GM12872 (cell line): ENCODE data around the gene TXNRD1.
A peak's percentile ranks its signal among the peaks of the same experiment; 100 is the strongest.

Experiments
- TF ChIP-seq, protein P1 (sequence below): IDR thresholded peaks from 3 replicates; pipeline ENCODE4 v1.5.1; 2011; ENCODE audit warnings: low read depth, mild to moderate bottlenecking, low read length, moderate library complexity; ENCODE audit not compliant: insufficient read depth

Gene TXNRD1

DNA sequence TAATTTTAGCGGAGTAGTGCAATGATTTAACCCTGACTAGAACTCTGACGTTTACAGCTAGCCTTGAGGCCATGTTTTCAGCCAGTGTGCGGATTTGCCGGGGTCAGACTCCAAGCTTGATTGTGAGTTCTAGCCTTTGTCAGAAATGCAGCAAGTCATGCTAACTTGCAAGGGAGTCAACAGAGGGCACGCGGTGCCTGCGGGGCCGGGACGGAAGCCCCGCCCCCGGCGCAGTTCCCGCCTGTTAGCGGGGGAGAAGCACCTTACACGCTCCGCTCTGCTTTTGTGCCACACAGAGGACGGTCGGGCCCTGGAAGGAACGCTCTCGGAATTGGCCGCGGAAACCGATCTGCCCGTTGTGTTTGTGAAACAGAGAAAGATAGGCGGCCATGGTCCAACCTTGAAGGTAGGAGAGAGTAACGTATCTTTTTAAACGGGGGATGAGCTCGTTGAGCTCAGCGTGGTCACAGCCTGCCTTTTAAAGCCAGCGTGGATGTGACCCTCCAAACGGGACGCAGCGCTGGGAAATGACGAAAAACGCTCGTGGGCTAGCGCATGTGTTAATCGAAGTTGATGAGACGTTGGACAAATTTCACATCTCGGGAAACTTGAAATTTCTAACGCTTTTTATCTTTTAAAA, 73.2 kb downstream of the TXNRD1 start:
- TF ChIP-seq, protein P1, sequence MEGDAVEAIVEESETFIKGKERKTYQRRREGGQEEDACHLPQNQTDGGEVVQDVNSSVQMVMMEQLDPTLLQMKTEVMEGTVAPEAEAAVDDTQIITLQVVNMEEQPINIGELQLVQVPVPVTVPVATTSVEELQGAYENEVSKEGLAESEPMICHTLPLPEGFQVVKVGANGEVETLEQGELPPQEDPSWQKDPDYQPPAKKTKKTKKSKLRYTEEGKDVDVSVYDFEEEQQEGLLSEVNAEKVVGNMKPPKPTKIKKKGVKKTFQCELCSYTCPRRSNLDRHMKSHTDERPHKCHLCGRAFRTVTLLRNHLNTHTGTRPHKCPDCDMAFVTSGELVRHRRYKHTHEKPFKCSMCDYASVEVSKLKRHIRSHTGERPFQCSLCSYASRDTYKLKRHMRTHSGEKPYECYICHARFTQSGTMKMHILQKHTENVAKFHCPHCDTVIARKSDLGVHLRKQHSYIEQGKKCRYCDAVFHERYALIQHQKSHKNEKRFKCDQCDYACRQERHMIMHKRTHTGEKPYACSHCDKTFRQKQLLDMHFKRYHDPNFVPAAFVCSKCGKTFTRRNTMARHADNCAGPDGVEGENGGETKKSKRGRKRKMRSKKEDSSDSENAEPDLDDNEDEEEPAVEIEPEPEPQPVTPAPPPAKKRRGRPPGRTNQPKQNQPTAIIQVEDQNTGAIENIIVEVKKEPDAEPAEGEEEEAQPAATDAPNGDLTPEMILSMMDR: no peak

DNA sequence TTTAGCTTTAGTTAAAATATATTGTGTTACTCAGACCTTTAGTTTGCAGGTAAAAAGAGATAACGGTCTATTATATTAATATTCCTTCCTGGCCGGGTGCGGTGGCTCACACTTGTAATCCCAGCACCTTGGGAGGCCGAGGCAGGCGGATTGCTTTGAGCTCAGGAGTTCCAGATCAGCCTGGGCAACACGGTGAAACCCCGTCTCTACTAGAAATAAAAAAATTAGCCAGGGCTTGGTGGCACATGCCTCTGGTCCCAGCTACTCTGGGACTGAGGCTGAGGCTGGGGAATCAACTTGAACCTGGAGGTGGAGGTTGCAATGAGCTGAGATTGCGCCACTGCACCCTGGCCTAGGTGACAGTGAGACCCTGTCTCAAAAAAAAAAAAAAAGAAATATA, 74.7 kb downstream of the TXNRD1 start:
- TF ChIP-seq, protein P1: no peak

DNA sequence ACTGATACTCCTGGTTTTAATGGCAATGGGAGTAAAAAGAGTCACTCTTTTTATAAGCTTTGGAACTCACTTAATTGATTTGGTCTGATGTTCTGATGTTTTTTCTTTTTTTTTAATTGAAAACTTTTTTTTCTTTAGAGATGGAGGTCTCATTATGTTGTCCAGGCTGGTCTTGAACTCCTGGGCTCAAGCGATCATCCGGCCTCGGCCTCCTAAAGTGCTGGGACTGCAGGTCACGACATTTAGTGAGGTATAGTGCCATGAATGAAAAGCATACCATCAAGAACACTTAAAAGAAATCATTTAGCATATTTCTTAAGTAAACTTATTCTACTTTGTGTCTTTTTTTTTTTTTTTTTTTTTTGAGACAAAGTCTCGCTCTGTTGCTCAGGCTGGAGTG, 75.3 kb downstream of the TXNRD1 start:
- TF ChIP-seq, protein P1: no peak

DNA sequence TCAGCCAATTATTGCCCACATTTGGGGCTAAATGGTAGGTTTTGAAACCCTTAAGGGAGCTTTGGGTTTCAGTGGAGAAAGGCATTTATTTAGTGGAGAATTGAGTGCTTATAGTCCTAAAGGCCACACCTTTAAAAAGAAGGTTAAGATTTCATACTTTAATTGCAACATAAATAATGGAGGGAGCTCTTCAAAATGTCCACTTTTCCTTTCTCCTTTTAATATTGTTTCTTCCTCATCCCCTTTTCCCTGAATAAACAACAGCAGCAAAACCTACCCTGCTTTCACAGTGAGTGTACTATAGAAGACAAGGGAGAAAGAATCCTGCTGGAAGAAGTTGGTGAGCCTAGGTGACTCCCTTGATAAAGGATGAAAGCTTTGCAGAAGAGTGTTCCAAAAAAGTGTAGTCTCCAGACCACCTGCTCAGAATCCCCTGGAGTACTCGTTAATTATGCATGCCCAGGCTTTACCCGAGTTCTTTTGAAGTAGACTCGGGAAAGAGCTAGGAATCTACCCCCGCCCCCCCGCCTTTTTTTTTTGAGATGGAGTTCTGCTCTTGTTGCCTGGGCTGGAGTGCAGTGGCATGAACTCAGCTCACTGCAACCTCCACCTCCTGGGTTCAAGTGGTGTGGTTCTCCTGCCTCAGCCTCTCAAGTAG, 76.4 kb downstream of the TXNRD1 start:
- TF ChIP-seq, protein P1: no peak

DNA sequence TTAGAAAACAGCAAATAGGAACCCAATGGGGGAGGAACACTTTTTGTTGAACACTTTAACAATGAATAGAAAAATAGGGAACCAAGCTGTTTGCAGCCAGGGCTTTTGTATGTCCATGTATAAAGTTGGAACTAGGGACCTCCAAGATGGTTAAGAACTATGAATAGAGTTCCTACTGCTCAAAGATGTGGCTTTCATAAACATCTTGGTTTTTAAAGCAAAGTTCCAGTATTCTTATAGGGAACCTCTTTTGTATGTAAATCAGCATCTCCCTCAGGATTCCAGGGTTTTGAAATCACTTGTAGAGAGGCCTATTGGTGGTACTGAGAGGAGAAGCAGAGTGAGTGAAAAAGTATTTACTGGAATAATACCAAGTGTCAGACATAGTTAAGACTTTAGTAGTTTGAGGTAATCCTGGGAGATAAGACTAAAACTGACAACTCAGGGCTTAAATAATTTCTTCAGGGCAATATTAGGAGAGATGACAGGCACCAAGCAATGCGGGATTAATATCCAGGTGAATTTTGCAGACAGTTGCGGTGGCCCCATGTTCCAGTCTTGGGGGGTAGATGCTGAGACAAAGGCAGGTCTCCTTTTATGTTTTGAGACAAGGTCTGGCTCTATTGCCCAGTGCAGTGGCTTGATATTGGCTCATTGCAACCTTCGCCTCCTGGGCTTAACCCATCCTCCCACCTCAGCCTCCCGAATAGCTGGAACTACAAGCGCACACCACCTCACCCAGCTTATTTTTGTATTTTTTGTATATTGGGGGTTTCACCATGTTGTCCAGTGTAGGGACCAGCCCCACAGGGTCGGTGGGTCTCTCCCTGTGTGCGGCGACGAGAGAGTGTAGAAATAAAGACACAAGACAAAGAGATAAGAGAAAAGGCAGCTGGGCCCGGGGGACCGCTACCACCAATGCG, 77.6 kb downstream of the TXNRD1 start:
- TF ChIP-seq, protein P1: no peak

DNA sequence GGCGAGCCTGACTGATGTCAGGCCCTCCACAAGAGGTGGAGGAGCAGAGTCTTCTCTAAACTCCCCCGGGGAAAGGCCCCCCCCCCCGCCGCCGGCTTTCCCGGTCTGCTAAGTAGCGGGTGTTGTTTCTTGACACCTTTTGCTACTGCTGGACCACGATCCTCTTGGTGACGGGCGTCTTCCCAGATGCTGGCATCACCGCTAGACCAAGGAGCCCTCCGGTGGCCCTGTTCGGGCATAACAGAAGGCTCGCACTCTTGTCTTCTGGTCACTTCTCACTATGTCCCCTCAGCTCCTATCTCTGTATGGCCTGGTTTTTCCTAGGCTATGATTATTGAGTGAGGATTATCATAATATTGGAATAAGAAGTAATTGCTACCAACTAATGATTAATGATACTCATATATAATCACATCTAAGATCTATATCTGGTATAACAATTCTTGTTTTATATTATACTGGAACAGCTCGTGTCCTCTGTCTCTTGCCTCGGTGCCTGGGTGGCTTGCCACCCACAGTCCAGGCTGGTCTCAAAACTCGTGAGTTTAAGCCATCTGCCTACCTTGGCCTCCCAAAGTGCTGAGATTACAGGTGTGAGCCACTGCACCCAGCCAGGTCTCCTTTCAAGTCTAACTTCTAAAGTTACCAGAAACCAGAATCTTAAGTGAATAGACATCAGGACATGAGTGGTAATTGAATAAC, 78.7 kb downstream of the TXNRD1 start:
- TF ChIP-seq, protein P1: peak; percentile 35; the same call in 2 of the 3 replicates
